ENCODE data around the gene ZNF8. TPM values are rescaled to one million over a fixed set of nuclear protein-coding genes. Genes with fewer than 3 reads are reported as not detected.

ZNF8 gene
- total RNA-seq = 6.0 and 6.5 TPM in 2 replicates

DNA sequence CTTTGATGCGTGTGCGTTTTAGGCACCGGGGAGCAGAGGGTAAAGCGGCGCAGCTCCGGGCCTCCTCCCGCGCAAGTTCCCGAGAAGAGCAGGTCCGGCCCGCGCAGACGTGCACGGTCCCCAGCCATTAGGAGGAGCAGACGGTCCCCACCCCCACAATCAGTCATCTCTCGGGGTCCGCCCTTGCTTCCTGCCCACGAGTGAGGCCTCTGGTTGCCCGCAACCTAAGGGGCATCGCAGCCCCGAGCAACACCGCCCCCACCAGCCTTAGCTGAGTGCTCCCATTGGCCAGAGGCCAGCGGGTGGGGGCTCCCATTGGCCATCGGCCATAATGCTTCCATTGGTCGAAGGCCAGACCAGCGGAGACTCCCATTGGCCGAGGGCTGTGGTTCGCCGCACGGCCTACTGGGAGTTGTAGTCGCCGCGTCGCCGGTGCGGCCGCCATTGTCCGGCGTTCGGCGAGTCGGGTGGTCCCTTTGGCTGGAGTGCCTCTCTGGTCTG, at the start of gene ZNF8:
Gene ZNF8, plus strand, starts transcription at position 415 of the 501 bp plus-strand sequence. CDS start 127 bp downstream, outside the sequence.

DNA sequence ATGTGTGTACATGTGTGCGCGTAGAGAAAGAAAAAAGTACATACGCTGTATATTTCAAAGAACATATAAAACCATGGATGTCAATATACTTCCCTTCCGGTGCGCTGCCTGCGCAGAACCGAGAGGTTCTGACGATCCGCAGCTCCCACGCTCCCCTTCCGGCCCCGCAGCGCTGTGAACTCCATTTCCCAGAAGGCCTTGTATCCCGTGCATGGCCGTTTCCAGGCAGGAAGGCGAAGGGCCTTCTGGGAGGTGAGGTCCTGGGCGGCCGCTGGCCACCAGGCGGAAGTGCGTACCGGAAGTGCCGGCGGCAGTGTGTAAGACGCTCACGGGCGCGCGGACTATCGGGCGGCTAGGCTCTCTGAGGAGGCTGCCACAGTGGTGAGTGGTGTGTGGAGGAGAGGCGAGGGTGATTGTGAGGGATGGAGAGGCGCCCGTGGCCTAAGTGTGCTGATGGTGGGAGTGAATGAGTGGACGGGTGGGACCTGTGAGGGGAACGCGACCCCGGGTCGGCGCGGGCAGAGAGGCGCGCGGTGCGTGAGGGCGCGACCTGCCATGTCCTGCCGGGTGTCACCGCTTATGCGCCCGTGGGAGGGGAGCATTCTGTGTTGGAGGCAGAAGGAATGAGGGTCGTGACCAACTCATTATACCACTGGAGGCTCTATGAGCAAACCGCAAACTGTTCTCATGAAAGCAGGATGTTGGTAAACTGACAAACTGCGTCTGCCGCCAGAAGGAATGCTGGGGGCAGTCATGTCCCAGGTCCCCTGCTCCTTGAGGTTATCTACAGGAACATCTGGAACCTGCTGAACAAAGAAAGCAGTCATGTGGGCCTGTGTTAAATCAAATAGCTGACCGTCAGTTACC, 26.5 kb downstream of the ZNF8 start, which contains the start of gene ERVK3-1:
Gene ERVK3-1, plus strand, starts transcription at position 313 of the 867 bp plus-strand sequence. CDS start 6,792 bp downstream, outside the sequence.

DNA sequence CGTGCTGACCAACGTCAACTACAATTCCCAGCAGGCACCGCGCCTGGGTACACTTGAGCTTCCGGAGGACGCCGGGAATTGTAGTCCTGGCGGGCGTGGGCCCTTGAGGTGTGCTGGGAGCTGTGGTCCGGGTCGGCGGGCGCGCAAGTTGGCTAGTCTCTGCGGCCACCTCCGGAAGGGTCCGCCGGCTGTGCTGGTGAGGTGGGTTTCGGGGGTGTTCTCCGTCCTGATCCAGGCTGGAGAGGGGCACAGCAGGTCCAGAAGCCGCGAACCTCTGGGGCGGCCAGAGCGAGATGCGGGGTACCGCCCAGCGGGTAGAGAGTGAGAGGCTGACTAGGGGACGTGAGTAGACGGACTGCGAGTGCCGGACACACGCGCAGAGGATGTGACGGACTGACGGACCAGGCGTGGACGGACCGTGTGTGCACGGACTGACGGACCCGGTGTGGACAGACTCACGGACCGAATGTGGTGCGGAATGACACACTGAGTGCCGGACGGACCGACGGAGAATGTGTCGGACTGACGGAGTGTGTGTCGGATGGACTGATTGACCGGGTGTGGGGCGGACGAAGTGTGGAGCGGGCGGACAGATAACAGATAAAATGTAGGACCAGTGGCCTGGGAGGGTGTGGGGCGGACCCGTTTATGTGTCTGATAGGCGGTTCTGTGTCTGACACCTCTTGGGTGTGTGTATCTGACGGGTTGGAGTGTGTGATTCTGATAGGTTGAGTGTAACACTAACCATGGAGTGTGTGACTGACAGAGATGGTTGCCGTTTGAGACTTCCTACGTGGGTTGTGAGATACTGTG, 48.4 kb downstream of the ZNF8 start, which contains the start of gene ZSCAN22:
Gene ZSCAN22, plus strand, starts transcription at position 81 of the 813 bp plus-strand sequence. CDS start 7,809 bp downstream, outside the sequence.

Small RNA genes lying within 50 kb of the gene (small RNA-seq; reads per million reads assigned to genes)
- not detected for gene MIR6806

Other genes starting within 250 kb of the ZNF8 start
- 0.11 TPM in 1 of 2 replicates, not detected in the other for gene ZSCAN1, start 244.9 kb upstream of the ZNF8 start, total RNA-seq
- gene ZNF135, start 219.7 kb upstream of the ZNF8 start, total RNA-seq = 5.2 and 8.9 TPM in 2 replicates
- 34.4 and 40.2 TPM in 2 replicates for gene ZSCAN18, start 180.7 kb upstream of the ZNF8 start, total RNA-seq
- gene ZNF329, start 128.2 kb upstream of the ZNF8 start, total RNA-seq = 11.4 and 16.0 TPM in 2 replicates
- 9.5 and 14.5 TPM in 2 replicates for gene ZNF274, start 95.9 kb upstream of the ZNF8 start, total RNA-seq
- 25.7 and 41.0 TPM in 2 replicates for gene ZNF544, start 50.0 kb upstream of the ZNF8 start, total RNA-seq
- gene ERVK3-1, start 26.4 kb downstream of the ZNF8 start, total RNA-seq = 25.9 and 36.6 TPM in 2 replicates
- gene ZSCAN22, start 48.0 kb downstream of the ZNF8 start, total RNA-seq = 2.5 and 3.2 TPM in 2 replicates
- gene A1BG, start 74.5 kb downstream of the ZNF8 start, total RNA-seq = 0.65 and 1.5 TPM in 2 replicates
- gene ZNF497, start 83.8 kb downstream of the ZNF8 start, total RNA-seq = 0.78 and 1.5 TPM in 2 replicates
- 2.2 and 2.7 TPM in 2 replicates for gene ZNF837, start 102.1 kb downstream of the ZNF8 start, total RNA-seq
- gene RPS5, start 108.3 kb downstream of the ZNF8 start, total RNA-seq = 995 and 1,127 TPM in 2 replicates
- 0.13 TPM in 1 of 2 replicates, not detected in the other for gene RNF225, start 116.7 kb downstream of the ZNF8 start, total RNA-seq
- gene ZNF584, start 129.7 kb downstream of the ZNF8 start, total RNA-seq = 13.2 TPM in 2 replicates
- 8.0 and 8.8 TPM in 2 replicates for gene ZNF132, start 161.2 kb downstream of the ZNF8 start, total RNA-seq
- 7.2 and 8.4 TPM in 2 replicates for gene ZNF324B, start 172.7 kb downstream of the ZNF8 start, total RNA-seq
- gene ZNF324, start 188.1 kb downstream of the ZNF8 start, total RNA-seq = 12.9 and 13.1 TPM in 2 replicates
- 9.1 TPM in 2 replicates for gene ZNF446, start 197.4 kb downstream of the ZNF8 start, total RNA-seq
- 3.5 and 4.8 TPM in 2 replicates for gene SLC27A5, start 233.0 kb downstream of the ZNF8 start, total RNA-seq
- gene ZBTB45, start 240.9 kb downstream of the ZNF8 start, total RNA-seq = 5.5 and 5.9 TPM in 2 replicates